ENCODE data around the gene GUCY1A1. TPM values are rescaled to one million over a fixed set of nuclear protein-coding genes. Genes with fewer than 3 reads are reported as not detected.

Gene GUCY1A1
- total RNA-seq, 6 experiments from 2014 or later: 3.7 to 7.8 (median 6.5) TPM

GRCh38 chr4:155773196-155773800 lies 106.7 kb downstream of the GUCY1A1 start:
- Histone ChIP-seq H3K9me3 (no peaks in the 10 kb centered on the region), H3K27ac (no peak overlapping the region)

GRCh38 chr4:155774033-155774432 lies 107.4 kb downstream of the GUCY1A1 start:
- ATAC-seq (peak; percentile 43 to 77 (median 64)), DNase-seq (peak in 1 of 3 donors; percentile 55)
- H3K4me1 ChIP-seq: peaks cover 0 to 32% (median 2%) of the 10 kb centered on the region in 4 donors
- intact Hi-C loops (cut with DNase I): no loop called here
- no peaks in the 10 kb centered on the region for H3K27me3 ChIP-seq
- H3K4me3 ChIP-seq: no peak overlapping the region
- H3K36me3 ChIP-seq: no peaks in the 10 kb centered on the region
- peak overlapping the region in 1 of 3 donors; percentile 30 for H3K27ac ChIP-seq
- no peaks in the 10 kb centered on the region for H3K9me3 ChIP-seq
- 22% methylated on average over 4 of the region's 4 CpGs for WGBS (ENCODE audit: insufficient coverage, low coverage, low lambda C conversion rate, missing lambda C conversion rate)
- no peak for TF ChIP-seq POLR2A (IDR thresholded peaks at IDR 0.05)
- TF ChIP-seq, protein P1, sequence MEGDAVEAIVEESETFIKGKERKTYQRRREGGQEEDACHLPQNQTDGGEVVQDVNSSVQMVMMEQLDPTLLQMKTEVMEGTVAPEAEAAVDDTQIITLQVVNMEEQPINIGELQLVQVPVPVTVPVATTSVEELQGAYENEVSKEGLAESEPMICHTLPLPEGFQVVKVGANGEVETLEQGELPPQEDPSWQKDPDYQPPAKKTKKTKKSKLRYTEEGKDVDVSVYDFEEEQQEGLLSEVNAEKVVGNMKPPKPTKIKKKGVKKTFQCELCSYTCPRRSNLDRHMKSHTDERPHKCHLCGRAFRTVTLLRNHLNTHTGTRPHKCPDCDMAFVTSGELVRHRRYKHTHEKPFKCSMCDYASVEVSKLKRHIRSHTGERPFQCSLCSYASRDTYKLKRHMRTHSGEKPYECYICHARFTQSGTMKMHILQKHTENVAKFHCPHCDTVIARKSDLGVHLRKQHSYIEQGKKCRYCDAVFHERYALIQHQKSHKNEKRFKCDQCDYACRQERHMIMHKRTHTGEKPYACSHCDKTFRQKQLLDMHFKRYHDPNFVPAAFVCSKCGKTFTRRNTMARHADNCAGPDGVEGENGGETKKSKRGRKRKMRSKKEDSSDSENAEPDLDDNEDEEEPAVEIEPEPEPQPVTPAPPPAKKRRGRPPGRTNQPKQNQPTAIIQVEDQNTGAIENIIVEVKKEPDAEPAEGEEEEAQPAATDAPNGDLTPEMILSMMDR (IDR thresholded peaks at IDR 0.05): no peak

More at GRCh38 chr4:155773196-155773800, 106.7 kb downstream of the GUCY1A1 start:
- peaks cover 0 to 33% (median 0%) of the 10 kb centered on the region in 4 donors for H3K4me1 ChIP-seq
- TF ChIP-seq, protein P1 (IDR thresholded peaks at IDR 0.05): no peak
- intact Hi-C loops (cut with DNase I): no loop called here
- DNase-seq (no peak), ATAC-seq (no peak)
- H3K36me3 ChIP-seq: no peaks in the 10 kb centered on the region
- 88% methylated on average over 4 of the region's 4 CpGs for WGBS (ENCODE audit: insufficient coverage, low coverage, low lambda C conversion rate, missing lambda C conversion rate)
- H3K4me3 ChIP-seq: no peak overlapping the region
- no peaks in the 10 kb centered on the region for H3K27me3 ChIP-seq

DNA sequence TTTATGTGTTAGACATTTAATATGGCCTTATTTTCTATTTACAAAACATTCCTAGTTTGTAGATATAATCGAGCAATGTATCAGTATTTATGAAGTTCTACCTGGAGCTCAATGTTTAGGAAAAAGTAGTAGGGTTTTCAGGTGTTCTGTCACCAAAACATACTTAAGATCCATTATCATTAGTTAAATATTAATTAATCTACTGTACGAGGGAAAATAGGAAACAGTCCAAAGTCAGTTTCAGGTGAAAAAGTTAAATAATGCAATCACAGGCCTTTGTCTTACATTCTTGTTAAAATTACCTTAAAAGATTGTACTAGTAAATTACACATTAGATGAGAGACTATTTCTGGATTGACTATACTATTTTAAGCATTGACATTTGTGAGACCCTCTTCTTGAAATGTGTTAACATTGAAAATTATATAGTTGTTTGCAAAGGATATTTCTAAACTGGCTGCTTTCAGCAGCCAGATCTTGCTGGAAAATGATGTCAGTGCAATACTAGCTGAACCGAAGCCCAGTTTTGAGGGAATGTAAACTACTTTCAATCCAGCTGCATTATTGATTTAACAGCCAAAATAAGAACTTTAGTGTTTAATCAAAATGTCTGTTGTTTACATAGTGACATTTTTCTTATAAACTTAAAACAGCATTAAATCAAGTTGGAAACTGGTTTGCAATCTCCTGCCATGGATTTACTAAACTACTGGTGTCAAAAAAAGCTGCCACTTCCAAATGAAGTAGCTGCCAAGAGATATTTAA lies 111.5 kb downstream of the GUCY1A1 start:
- WGBS (ENCODE audit: insufficient coverage, low coverage, low lambda C conversion rate, missing lambda C conversion rate): 17% methylated on average over 3 of the region's 3 CpGs
- peaks cover 0 to 28% (median 4%) of the 10 kb centered on the region in 4 donors for H3K4me1 ChIP-seq
- DNase-seq (peak in 1 of 3 donors; percentile 60), ATAC-seq (peak; percentile 85 to 95 (median 88))
- intact Hi-C loops (cut with DNase I): no loop called here
- no peaks in the 10 kb centered on the region for H3K36me3 ChIP-seq
- H3K4me3 ChIP-seq: no peak overlapping the region
- H3K27ac ChIP-seq: peak overlapping the region; percentile 15 to 90 (median 57)
- TF ChIP-seq, protein P1 (IDR thresholded peaks at IDR 0.05): no peak
- no peak for TF ChIP-seq POLR2A (IDR thresholded peaks at IDR 0.05)
- no peaks in the 10 kb centered on the region for H3K27me3 ChIP-seq
- H3K9me3 ChIP-seq: no peaks in the 10 kb centered on the region

DNA sequence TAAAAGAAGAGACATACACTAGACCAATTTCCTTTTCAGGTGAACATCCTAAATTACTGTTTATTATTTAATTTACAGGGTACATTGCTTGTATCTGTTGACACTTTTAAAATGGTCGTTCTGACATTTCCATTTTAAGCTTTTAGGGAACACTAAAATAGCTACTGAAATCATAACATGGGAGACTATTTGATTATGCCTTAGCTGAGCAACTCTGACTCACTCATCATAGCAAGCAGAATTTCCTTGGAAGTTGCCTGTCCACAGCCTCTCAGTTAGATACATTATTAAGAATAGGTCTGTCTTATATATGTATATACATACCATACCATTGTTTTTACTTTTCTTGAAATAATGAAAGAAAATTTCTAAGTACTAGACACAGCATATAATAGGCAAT lies 114.1 kb downstream of the GUCY1A1 start:
- TF ChIP-seq, protein P1 (IDR thresholded peaks at IDR 0.05): no peak
- no peak for TF ChIP-seq POLR2A (IDR thresholded peaks at IDR 0.05)
- ATAC-seq (no peak), DNase-seq (no peak)
- Histone ChIP-seq H3K36me3 (no peaks in the 10 kb centered on the region), H3K4me3 (no peak overlapping the region), H3K27ac (no peak overlapping the region), H3K27me3 (no peaks in the 10 kb centered on the region), H3K9me3 (no peaks in the 10 kb centered on the region), H3K4me1 (peaks cover 0 to 28% (median 4%) of the 10 kb centered on the region in 4 donors)
- intact Hi-C loops (cut with DNase I): loop anchor here in 1 of 2 donors (10.0 kb wide), 1 partner anchor 346 kb away; no protein-coding TSS in a partner anchor
- 62% methylated on average over 1 of the region's 1 CpG for WGBS (ENCODE audit: insufficient coverage, low coverage, low lambda C conversion rate, missing lambda C conversion rate)

Measured in right lobe of liver (tissue), 6 donors.